ENCODE measurements around the gene HMGXB3.
"Not testable (repeated sequence)": the region's sequence is repeated elsewhere in the genome, so short reads cannot be mapped to it uniquely, and the experiment has no call there.

The HMGXB3 gene

GRCh38 chr5:150084754-150085153, 84.2 kb downstream of the HMGXB3 start:
- not testable (repeated sequence) for DNase-seq (ENCODE audit: low read depth in 2 of 2)

GRCh38 chr5:150085191-150085912, 84.8 kb downstream of the HMGXB3 start:
- DNase-seq (ENCODE audit: low read depth in 2 of 2), result no peak

GRCh38 chr5:150085950-150086715, 85.6 kb downstream of the HMGXB3 start, which contains the start of gene CSF1R:
CSF1R (minus strand) TSS chr5:150086554; CDS start chr5:150086427, 127 bp downstream.
- DNase-seq (ENCODE audit: low read depth in 2 of 2), result no peak

GRCh38 chr5:150092159-150092787, 91.7 kb downstream of the HMGXB3 start:
- no peak for DNase-seq (ENCODE audit: low read depth in 2 of 2)

- DNase-seq (ENCODE audit: low read depth in 2 of 2), result no peak
These were observed 96.6 kb downstream of the HMGXB3 start for GRCh38 chr5:150097152-150097551.

- DNase-seq (ENCODE audit: low read depth in 2 of 2), result no peak
These were observed 100.5 kb downstream of the HMGXB3 start for GRCh38 chr5:150101023-150101422.
